NCI-H526 (cell line): Measurements from ENCODE around the gene PUS1.
"Not testable (repeated sequence)": the region's sequence is repeated elsewhere in the genome, so short reads cannot be mapped to it uniquely, and the experiment has no call there.

Experiments used
- DNase-seq, 2 experiments: peaks; one replicate each; lab custom pipeline; 2025; lab: John Stamatoyannopoulos, UW

The PUS1 gene

DNA sequence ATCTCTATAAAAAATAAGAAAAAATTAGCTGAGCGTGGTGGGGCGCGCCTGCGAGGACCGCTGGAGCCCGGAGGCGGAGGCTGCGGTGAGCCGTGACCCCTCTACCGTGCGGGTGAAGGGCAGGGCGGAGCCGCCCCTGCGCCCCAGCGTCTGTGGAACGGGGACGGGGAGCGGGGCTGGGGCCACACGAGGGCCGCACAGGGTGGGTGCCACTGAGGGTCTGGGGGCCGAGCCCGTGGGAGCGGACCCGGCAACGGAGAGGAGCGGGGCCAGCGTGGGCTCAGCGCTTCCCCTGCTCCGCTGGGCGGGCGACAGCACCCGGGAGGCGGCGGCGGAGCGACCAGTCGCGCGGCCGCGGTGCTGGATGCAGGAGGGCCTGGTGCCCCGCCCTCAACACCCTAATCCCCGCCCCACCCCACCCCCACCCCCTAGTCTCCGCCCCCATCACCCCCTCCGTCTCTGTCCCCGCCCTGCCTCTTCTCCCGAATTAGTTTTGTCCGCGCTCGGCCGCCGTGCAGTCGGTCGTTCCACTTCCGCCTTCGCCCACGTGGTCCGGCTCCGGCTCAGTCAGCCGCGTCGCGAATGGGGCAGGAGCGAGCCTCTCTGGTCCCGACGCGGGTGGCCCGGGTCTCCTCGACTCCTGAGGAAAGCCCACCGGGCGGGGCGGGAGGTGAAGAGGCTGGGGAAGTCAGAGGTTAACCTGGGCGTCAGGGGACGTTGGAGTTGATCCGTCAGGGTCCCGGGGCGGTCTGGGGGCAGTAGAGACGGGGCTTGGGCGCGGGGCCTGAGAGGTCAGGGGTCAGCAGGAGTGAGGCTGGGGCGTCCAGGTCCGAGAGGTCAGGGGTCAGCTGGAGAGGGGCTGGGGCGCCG is at the start of gene PUS1:
TSS of gene PUS1 (plus strand) at position 566 of the 870 bp plus-strand sequence. CDS start 447 bp downstream, outside the sequence.
- peak; percentile 85 to 96 for DNase-seq

- DNase-seq: no peak
Observed at GRCh38 chr12:131882804-131883520, 46.1 kb upstream of the PUS1 start.

DNA sequence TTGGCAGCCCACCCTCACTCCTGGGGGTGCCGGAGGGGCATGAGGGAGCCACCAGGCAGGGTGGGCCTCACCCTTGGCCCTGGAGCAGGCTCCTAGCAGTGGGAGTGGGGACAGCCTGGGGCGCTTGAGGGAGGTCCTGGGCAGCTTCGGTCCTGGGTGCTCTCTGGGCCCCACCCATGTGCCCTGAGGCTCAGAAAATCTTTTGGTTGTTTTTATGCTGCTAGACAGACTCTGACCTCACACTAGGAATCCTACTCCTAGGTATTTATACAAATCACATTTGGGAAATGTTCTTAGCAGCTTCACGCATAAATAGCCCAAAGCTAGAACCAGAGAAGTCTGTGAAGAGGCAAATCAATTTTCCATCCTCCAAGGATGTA is 45.6 kb upstream of the PUS1 start:
- no peak for DNase-seq

DNA sequence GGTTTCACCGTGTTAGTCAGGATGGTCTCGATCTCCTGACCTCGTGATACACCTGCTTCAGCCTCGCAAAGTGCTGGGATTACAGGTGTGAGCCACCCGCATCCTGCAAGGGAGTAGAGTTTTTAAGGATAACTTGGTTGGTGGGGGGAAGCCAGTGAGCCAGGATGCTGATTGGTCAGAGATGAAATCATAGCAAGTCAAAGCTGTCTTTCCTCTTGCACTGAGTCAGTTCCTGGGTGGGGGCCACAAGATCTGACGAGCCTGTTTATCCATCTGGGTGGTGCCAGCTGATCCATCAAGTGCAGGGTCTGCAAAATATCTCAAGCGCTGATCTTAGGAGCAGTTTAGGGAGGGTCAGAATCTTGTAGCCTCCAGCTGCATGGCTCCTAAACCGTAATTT is 44.0 kb upstream of the PUS1 start:
- DNase-seq: not testable (repeated sequence)

DNA sequence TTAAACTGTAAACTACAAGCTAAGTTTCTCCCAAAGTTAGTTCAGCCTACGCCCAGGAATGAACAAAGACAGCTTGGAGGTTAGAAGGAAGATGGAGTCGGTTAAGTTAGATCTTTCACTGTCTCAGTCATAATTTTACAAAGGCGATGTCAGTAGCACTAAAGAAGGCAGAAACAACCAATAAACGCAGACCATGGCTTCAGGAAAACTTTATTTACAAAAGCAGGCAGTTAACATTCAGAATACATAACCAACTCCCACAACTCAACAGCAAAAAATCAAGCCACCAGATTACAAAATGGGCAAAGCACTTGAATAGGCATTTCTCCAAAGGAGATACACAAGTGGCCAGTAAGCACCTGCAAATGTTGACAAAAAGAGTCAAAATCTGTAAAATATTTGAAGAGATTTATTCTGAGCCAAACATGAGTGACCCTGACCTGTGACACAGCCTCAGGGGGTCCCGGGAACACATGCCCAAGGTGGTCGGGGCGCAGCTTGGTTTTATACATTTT is 43.5 kb upstream of the PUS1 start:
- no peak for DNase-seq

- DNase-seq: not testable (repeated sequence)
Observed at GRCh38 chr12:131891722-131892121, 37.4 kb upstream of the PUS1 start.

DNA sequence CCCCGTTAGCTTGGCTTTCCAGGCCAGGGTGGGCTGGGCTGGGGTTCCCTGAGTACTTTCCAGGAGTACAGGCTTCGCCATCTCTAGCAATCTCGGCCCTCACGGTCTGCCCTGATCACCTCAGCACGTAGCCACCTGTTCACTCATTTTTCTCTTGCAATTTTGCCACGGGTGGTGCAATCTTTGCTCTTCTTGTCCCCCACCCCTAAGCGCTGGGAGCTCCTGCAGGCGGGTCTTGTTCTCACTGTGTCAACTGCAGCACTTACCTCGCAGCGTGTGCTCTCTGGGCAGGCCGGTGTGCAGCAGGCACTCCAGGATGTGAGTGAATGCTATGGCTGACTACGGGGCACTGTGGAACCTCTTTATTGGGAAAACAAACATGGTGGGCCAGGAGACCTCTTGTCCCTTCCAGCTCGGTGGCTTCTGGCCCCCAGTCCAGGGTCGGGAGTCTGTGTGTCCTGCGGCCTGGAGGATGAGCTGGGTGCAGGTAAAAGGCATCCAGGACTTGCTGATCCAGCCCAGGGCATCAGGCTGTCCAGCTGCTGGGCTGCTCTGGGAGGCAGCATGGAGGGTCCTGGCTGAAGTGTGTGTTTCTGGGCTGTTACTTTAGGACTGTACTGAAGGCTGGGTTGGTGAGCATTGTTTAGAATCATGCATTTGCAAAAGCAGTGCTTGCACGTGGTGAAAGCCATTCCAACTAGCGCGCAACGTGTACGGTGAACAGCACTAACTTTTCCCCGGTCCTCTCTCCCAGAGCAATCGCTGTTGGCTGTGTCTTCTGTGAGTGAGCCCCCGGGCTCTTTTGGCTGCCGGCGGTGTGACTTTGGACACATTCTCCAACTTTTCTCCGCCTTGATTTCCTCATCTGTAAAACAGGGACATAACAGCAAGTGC is 36.1 kb upstream of the PUS1 start:
- DNase-seq: no peak

GRCh38 chr12:131893605-131894312 is 35.3 kb upstream of the PUS1 start:
- no peak for DNase-seq

DNA sequence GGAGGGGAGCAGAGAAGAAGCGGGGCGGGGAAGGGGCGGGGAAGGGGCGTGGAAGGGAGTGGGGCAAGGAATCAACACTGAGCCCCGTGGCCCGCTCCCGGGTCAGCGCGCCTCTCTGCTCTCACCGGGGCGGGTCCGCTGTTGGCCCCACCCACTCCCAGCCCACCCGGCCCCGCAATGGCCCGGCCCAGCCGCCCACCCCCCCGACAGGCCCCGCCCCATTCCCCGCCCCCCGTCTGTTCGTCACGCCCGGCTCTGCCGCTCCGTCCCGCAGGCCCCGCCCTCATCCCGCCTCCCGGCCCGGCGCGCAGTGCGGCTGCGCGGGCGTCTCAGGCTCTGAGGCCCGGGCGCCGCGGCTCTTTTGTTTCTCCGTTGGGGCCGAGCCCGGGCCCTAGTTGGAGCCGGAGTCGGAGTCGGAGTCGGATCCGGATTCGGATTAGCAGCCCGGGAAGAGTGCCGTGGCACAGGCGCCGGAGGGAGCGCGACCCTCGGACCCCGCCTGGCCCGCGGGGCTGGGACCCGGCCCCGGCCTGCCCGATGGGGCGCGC is 34.7 kb upstream of the PUS1 start, which contains the start of gene ULK1:
TSS of gene ULK1 (plus strand) at position 310 of the 548 bp plus-strand sequence. CDS start 380 bp downstream, outside the sequence.
- DNase-seq: peak; percentile 73 to 98

DNA sequence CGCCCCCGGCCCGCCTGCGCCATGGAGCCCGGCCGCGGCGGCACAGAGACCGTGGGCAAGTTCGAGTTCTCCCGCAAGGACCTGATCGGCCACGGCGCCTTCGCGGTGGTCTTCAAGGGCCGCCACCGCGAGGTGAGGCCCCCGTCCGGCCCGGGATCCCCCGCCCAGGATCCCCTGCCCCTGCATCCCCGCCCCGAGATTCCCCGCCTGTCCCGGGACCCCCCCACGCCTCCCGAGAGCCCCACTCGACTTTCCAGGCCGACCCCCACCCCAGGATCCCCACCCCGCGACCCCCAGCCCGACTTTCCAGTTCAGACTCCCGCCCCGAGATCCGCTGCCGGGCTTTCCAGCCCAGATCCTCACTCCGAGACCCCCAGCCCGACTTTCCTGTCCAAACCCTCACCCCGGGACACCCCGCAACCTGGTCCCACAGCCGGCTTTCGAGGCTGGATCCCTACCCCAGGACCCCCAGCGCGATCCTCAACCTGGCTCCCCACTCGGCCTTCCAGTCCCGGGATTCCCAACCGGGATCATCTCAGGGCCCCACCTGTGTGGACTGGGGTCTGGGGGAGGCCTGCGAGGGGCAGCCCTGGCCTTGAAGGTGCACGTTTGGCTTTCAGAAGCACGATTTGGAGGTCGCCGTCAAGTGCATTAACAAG is 34.0 kb upstream of the PUS1 start:
- peak in 1 of 2 experiments; percentile 38 for DNase-seq

DNA sequence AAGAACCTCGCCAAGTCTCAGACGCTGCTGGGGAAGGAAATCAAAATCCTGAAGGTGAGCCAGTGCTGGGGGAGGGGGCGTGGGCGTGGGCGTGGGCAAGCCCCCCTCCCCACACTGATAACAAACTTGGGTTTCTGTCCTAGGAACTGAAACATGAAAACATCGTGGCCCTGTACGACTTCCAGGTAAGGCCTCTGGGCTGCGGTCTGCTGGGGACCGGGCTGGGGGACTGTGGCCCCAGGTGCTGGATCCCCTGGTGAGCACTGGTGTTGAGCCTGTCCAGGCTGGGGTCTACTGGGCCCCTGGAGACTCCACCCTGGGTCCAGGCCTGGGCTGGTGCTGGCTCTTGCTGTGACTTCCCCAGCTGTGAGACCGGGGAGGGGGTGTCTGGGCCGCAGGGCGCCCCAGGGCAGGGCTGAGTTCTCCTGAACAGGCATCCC is 33.4 kb upstream of the PUS1 start:
- no peak for DNase-seq

DNA sequence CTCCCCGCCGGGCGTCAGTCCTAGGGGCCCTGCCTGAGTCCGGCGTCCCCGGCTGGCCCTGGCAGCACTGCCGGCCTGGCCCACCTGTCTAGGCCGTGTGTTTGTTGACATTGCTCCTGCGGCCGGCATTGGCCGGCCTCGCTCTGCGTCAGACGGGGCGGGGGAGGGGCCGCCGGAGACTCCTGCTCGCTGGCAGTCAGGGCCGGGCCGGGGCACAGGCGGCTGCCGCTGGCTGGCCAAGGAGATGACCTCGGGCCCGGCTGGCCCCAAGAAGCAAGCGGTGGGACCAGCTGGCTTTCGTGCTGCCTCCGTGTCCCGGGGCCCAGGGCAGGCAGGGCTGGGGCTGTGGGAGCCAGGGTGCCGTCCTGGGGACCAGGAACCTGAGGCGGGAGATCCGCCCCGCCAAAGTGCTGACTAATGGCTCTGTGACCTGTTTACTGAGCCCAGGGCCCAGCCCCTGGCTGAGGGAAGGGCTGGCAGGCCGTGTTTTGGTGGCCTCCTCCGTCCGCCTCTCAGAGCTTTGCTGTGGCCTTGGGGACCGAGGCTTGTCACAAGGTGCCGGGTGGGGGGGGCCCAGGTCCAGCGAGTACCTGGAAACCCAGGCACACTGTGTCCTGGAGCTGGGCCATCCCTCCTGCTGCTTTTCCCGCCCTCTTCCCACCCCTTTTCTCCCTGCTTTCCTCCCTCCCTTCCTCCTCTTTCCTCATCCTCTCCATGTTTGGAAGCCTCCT is 32.8 kb upstream of the PUS1 start:
- DNase-seq: peak; percentile 64 to 91

- DNase-seq: no peak
Observed at GRCh38 chr12:131896811-131897270, 32.2 kb upstream of the PUS1 start.

DNA sequence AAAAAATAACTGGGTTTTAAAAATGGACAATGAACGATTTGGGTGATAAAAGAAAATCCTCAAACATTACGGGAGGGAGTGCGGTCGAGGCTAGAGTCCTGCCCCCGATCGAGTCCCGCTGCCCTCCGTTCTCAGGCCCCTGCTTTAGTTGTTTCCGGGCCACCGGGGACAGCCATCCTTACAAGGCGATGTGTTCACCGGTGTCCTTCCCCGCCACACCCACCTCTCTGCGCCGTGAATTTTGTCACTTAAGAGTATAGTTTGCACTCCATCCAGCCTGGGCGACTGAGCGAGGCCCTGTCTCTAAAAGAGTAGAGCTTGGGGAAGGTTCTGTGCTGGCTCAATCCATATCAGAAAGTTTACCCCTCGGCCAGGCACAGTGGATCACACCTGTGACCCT is 31.8 kb upstream of the PUS1 start:
- DNase-seq: no peak

DNA sequence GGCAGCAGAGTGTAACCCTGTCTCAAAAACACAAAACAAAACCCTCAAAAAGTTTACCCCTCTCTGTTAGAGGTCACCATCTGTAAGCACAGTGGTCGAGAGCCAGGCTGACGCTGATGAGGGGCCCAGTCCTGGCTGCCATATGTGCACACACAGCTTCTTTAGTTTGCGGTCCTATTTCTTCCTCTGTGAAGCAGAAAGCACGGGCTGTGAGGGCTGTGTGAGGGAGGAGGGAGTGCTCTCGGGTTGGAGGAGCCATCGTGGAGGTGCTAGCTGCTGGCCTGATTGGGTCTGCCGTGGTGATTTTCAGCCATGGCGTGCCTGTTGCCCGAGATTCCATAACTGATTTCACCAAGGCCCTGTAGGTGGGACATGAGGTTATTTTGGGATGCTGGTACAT is 31.2 kb upstream of the PUS1 start:
- DNase-seq: no peak

- DNase-seq: no peak
Observed at GRCh38 chr12:131900397-131900796, 28.7 kb upstream of the PUS1 start.

- DNase-seq: no peak
Observed at GRCh38 chr12:131901431-131902331, 27.4 kb upstream of the PUS1 start.
